Parathyroid adenoma (tissue), 2 donors: ENCODE results near the gene RERE.

Source experiments
- H2AFZ ChIP-seq: fragments of 300-600 bp; sonication (generic); one replicate; pipeline ENCODE4 v1.7.0; 2017; ENCODE audit warnings: antibody characterized with exemption, mild to moderate bottlenecking
- H3K27ac ChIP-seq: fragments of 300-600 bp; sonication (generic); one replicate; pipeline ENCODE4 v1.7.0; 2017
- H3K27me3 ChIP-seq: fragments of 300-600 bp; sonication (generic); one replicate; pipeline ENCODE4 v1.7.0; 2017; ENCODE audit warnings: low read length; ENCODE audit not compliant: control insufficient read depth, insufficient read depth
- H3K36me3 ChIP-seq: fragments of 300-600 bp; sonication (generic); one replicate; pipeline ENCODE4 v1.7.0; 2017; ENCODE audit warnings: low read length; ENCODE audit not compliant: control insufficient read depth, insufficient read depth
- H3K4me1 ChIP-seq: fragments of 300-600 bp; sonication (generic); one replicate; pipeline ENCODE4 v1.7.0; 2017; ENCODE audit warnings: control low read depth
- H3K4me2 ChIP-seq: fragments of 300-600 bp; sonication (generic); one replicate; pipeline ENCODE4 v1.7.0; 2017; ENCODE audit warnings: low read length
- H3K4me3 ChIP-seq: fragments of 300-600 bp; sonication (generic); one replicate; pipeline ENCODE4 v1.7.0; 2017; ENCODE audit warnings: low read depth, low read length
- H3K79me2 ChIP-seq: fragments of 300-600 bp; sonication (generic); one replicate; pipeline ENCODE4 v1.7.0; 2017; ENCODE audit warnings: control low read depth
- H3K9ac ChIP-seq: fragments of 300-600 bp; sonication (generic); one replicate; pipeline ENCODE4 v1.7.0; 2017; ENCODE audit warnings: mild to moderate bottlenecking
- H3K9me3 ChIP-seq: fragments of 300-600 bp; sonication (generic); one replicate; pipeline ENCODE4 v1.7.0; 2017; ENCODE audit warnings: low read length; ENCODE audit not compliant: control insufficient read depth
- CTCF ChIP-seq: fragments of 300-600 bp; sonication (generic); IDR thresholded peaks from one replicate; pipeline ENCODE4 v1.7.0; 2017; ENCODE audit warnings: antibody characterized with exemption, mild to moderate bottlenecking
- donor health status: primary hyperparathyroidism.

RERE gene

GRCh38 chr1:8398086-8398485, 419.4 kb downstream of the RERE start:
- Histone ChIP-seq H2AFZ (no peak overlapping the region), H3K9ac (no peak overlapping the region), H3K36me3 (no peaks in the 10 kb centered on the region), H3K4me1 (peaks cover 10% of the 10 kb centered on the region), H3K9me3 (no peaks in the 10 kb centered on the region), H3K79me2 (peaks cover 22% of the 10 kb centered on the region), H3K4me3 (no peak overlapping the region), H3K27me3 (no peaks in the 10 kb centered on the region), H3K27ac (no peak overlapping the region), H3K4me2 (no peak overlapping the region)
- TF ChIP-seq CTCF, result no peak

GRCh38 chr1:8397511-8397910, 419.9 kb downstream of the RERE start:
- Histone ChIP-seq H3K9me3 (no peaks in the 10 kb centered on the region), H3K79me2 (peaks cover 23% of the 10 kb centered on the region), H3K27me3 (no peaks in the 10 kb centered on the region), H3K27ac (peak overlapping the region; percentile 36), H3K36me3 (no peaks in the 10 kb centered on the region), H3K4me2 (no peak overlapping the region), H3K9ac (no peak overlapping the region), H3K4me3 (no peak overlapping the region), H2AFZ (no peak overlapping the region), H3K4me1 (peaks cover 13% of the 10 kb centered on the region)
- no peak for TF ChIP-seq CTCF

GRCh38 chr1:8396786-8397406, 420.5 kb downstream of the RERE start:
- TF ChIP-seq CTCF, result no peak
- no peak overlapping the region for H3K9ac ChIP-seq
- no peaks in the 10 kb centered on the region for H3K36me3 ChIP-seq
- no peak overlapping the region for H3K4me2 ChIP-seq
- no peak overlapping the region for H3K4me3 ChIP-seq
- no peaks in the 10 kb centered on the region for H3K9me3 ChIP-seq
- H3K4me1 ChIP-seq, result peaks cover 13% of the 10 kb centered on the region
- H3K79me2 ChIP-seq, result peaks cover 20% of the 10 kb centered on the region
- peak overlapping the region; percentile 36 for H3K27ac ChIP-seq
- H3K27me3 ChIP-seq, result no peaks in the 10 kb centered on the region
- H2AFZ ChIP-seq, result no peak overlapping the region

- Histone ChIP-seq H3K9me3 (no peaks in the 10 kb centered on the region), H3K27me3 (no peaks in the 10 kb centered on the region), H2AFZ (no peak overlapping the region), H3K4me2 (no peak overlapping the region), H3K4me3 (no peak overlapping the region), H3K4me1 (peaks cover 13% of the 10 kb centered on the region), H3K79me2 (peaks cover 22% of the 10 kb centered on the region), H3K9ac (no peak overlapping the region), H3K36me3 (no peaks in the 10 kb centered on the region), H3K27ac (no peak overlapping the region)
- no peak for TF ChIP-seq CTCF
Measured at GRCh38 chr1:8396083-8396785, 421.2 kb downstream of the RERE start.

GRCh38 chr1:8395433-8395866, 422.0 kb downstream of the RERE start:
- no peaks in the 10 kb centered on the region for H3K27me3 ChIP-seq
- H3K9me3 ChIP-seq, result no peaks in the 10 kb centered on the region
- H3K4me3 ChIP-seq, result no peak overlapping the region
- H3K79me2 ChIP-seq, result peaks cover 28% of the 10 kb centered on the region
- H2AFZ ChIP-seq, result no peak overlapping the region
- H3K4me1 ChIP-seq, result peaks cover 13% of the 10 kb centered on the region
- TF ChIP-seq CTCF, result no peak
- no peaks in the 10 kb centered on the region for H3K36me3 ChIP-seq
- no peak overlapping the region for H3K4me2 ChIP-seq
- H3K9ac ChIP-seq, result no peak overlapping the region
- H3K27ac ChIP-seq, result peak overlapping the region; percentile 20
